DMS153 treated with DMSO at 0.1 percent for 48 hours (cell line): ENCODE data around the gene STX12.
"Not testable (repeated sequence)": the region's sequence is repeated elsewhere in the genome, so short reads cannot be mapped to it uniquely, and the experiment has no call there.

ENCODE experiments used
- DNase-seq: peaks from one replicate; lab custom pipeline; 2025; ENCODE audit not compliant: unreplicated experiment; lab: John Stamatoyannopoulos, UW

Gene STX12

DNA sequence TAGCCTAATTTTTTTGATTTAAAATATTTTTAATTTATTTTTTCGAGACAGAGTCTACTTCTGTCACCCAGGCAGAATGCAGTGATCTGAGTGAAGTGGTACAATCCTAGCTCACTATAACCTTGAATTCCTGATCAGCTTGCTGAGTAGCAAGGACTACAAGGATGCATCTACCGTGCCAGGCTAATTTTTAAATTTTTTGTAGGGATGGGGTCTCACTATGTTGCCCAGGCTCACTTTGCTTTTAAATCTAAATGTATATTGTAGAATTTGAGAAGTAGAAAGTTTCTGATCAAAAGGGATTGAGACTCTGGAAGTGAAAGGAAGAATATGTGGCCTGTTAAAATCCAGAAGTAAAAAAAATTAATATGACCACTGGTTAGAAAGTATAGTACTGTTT, 1.6 kb downstream of the STX12 start:
- no peak for DNase-seq

DNA sequence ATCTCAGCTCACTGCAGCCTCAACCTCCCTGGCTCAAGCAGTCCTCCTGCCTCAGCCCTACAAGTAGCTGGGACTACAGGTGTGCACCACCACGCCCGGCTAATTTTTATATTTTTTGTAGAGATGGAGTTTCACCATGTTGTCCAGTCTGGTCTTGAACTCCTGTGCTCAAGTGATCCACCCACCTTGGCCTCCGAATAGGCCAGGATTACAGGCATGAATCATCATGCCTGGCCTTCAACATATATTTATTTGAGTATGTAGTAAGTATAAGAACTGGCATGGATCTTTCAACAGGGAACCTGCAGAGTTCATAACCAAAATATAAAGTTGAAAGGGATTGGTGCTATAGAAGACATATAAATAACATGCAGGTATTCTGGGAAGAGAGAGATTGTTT, 2.3 kb downstream of the STX12 start:
- DNase-seq, result not testable (repeated sequence)

DNA sequence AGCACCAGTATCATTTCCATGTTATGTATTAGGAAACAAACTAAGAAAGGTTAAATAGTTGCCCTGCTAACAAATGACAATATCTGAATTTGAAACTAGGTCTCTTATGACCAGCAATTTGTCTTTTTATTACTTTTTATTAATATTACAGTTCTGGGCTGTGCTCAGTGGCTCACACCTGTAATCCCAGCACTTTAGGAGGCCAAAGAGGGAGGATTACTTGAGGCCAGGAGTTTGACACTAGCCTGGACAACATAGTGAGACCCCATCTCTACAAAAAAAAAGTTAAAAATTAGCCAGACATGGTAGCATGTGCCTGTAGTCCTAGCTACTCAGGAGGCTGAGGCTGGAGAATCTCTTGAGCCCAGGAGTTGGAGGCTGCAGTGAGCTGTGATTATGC, 3.3 kb downstream of the STX12 start:
- not testable (repeated sequence) for DNase-seq

DNA sequence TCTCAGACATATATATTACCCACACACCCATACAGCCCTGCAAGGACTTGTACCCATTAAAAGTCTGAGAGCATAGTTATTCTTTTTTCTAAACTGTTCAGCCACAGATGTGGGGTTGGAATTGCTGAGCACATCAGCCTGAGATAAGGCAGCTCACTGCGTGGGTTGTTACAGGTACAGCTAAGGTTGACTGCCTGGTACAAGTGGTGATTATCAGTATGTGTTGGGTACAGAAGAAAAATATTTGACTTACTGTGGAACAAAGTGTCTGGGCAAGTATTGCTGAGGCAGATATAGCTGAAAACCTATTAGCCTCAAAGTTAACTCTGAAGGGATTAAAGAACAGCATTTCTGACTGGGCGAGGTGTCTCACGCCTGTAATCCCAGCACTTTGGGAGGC, 5.0 kb downstream of the STX12 start:
- DNase-seq, result no peak

DNA sequence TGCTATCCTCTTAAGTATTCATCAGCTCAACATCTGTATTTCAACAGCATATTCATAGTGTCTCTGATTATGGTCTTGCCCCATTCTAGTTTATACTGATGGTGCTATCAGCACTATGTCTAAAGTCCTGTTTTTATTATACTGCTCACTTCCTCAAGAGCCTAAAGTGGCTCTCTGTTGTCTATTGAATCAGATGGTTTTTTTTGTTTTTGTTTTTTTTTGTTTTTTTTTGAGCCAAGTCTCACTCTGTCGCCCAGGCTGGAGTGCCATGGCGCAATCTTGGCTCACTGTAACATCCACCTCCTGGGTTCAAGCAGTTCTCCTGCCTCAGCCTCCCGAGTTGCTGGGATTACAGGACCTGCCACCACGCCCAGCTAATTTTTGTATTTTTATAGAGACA, 6.1 kb downstream of the STX12 start:
- no peak for DNase-seq

DNA sequence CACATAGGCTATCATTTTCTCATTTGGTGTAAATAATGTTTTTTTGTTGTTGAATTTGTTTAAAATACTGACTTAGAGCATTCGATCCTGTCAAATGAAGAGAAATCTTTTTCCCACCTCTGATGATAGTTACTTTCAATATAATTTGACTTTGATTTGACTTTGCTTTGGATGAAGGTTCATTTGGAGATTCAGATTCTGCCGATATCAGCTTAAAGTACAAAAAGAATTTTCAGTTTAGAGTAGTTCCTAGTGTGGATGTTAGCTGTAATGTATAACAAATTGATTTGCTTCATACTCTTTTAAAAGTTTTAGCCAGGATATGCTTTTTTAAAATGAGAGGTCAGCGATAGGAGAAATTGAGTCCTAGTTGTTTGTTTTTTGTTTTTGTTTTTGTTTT, 9.9 kb downstream of the STX12 start:
- no peak for DNase-seq

DNA sequence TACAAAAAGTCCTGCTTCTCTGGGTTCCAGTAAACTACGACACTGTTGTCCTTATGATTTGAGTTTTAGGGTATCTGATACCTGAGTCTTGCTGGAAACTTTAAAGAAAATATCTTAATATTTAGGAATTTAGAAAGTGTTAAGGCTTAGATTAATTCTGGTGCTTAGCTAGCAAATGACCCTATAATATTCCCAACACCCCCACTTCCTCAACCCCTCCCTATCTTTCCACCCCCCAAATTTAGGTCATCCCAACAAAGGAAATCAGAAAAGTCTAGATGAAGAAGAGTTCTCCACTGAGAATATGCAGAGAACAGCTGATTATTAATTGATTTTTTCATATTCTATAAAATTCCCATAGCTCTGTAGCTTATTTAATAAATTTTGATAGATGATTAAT, 11.7 kb downstream of the STX12 start:
- DNase-seq, result no peak

DNA sequence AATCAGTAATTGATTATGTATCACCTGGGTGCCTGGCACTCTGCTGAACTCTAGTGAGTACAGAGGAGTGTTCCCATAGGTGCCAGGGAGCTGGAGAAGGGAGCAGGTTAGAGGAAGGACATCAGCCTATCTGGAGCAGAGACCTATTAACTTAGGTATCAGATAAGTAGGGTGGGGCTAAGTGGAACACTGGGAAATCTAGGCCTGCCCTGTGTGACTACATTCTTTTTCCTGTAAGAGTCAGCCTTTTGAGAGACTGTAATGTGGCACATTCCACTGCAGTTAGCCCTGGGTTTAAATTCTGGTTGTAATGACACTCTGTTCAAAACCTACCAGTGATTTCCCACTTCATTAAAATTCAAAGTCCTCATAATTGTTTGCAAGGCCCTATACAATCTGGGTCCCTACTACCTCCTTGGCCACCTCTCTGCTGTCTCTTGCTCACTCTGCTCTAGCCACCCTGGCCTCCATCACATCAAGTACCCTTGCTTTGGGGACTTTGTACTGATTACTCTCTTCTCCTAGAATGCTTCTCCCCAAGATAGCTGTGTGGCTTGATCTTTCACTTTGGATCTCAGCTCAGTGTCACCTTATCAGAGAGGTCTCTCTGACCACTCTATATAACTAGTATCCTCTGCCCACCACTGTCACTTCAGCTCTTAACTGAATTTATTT, 12.9 kb downstream of the STX12 start:
- no peak for DNase-seq

DNA sequence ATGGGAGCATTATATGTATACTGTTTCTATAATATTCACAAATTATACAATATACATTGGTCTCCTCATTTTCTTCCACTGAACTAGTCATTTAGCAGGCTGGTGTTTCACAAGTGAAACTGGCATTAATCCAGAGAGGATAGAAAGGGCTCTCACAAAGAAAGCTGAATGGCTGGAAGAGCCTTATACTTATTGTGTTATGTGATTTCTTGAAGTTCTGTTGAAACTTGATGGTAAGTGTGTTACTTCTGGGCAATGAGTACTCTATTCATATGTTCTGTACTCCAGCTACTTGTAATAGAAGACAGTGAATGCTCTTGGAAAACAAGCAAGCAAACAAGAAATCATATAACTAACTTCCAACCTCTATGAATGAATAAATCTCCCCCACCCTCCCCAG, 14.9 kb downstream of the STX12 start:
- no peak for DNase-seq

DNA sequence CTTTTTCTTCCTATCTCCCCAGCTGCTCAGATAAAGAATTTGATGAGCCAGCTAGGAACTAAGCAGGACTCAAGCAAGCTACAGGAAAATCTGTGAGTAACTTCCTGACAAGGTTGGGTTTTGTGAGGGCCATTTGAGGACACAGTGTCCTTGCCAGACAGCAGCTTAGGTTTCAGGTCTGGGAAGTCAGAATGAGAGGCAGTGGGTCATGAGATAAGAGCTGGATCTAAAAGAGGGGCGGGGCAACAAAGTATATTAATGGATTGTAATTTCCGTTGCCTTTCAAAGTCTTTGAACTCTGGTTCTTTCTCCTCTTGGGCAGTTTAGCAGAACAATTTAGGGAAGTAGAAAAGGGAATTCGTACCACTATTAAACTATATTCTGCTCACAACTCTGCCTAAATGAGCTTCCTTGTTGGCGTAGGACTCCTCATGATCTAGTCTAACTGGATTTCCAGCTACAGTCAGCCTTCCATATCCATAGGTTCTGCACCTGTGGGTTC, 16.6 kb downstream of the STX12 start:
- DNase-seq, result no peak

DNA sequence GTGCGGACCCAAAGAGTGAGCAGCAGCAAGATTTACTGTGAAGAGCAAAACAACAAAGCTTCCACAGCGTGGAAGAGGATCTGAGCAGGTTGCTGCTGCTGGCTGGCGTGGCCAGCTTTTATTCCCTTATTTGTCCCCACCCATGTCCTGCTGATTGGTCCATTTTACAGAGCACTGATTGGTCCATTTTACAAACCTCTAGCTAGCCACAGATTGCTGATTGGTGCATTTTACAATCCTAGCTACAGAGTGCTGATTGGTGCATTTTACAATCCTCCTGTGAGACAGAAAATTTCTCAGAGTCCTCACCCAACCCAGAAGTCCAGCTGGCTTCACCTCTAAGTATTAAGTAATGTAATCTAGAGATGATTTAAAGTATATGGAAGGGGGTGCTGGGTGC, 17.3 kb downstream of the STX12 start:
- DNase-seq, result not testable (repeated sequence)

DNA sequence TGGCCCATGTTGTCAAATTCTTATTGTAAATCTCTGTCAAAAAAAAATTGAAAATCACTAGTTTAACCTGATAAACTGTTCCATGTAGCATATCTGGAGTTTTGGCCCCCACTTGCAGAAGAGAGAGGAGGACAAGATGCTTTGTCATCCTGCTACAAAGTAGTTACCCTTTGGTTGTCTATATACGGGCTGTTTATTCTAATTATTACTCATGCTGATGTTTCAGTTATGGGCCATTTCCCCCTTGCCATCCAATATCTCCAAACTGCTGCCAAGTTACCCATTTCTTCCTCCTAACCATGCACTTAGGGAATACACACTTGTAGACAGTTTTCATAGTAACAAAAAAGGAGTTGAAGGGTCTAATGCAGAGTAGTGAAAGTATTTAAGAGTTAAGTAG, 22.6 kb downstream of the STX12 start:
- DNase-seq, result no peak

DNA sequence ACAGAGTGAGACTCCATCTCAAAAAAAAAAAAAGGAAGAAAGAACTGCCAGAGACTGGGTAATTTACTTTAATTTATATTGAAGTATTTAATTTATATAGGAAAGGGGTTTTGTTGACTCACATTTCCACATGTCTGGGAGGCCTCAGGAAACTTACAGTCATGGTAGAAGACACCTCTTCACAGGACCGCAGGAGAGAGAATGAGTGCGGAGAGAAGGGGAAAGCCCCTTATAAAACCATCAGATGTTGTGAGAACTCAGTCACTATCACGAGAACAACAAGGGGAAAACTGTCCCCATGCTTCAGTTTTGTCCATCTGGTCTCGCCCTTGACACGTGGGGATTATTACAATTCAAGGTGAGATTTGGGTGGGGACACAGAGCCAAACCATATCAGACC, 31.8 kb downstream of the STX12 start:
- DNase-seq, result no peak

DNA sequence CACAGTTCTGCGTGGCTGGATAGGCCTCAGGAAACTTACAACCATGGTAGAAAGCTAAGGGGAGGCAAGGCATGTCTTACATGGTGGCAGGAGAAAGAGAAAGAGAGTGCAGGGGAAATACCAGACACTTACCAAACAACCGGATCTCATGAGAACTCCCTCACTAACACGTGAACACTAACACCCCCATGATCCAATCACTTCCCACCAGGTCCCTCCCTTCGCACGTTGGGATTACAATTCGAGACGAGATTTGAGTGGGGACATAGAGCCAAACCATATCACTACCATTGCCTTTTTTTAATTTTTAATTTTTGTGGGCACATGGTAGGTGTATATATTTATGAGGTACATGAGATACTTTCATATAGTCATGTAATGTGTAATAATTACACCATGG, 33.7 kb downstream of the STX12 start:
- no peak for DNase-seq

DNA sequence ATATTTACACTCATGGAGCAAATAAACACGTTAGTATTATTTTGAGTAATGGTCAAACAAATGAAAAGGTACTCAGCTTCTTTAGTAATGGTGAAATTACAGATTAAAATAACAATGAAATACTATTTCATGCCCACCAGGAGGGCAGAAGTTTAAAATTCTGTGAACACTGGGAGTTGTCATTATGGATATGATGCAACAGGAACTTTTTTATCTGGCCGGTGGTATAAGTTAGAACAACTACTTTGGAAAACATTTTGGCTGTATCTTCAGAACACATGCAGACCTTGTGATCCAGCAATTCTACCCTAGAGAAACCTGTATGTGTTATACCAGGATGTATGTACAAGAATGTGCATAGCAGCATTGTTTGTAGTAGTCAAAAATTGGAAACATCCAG, 34.4 kb downstream of the STX12 start:
- no peak for DNase-seq

DNA sequence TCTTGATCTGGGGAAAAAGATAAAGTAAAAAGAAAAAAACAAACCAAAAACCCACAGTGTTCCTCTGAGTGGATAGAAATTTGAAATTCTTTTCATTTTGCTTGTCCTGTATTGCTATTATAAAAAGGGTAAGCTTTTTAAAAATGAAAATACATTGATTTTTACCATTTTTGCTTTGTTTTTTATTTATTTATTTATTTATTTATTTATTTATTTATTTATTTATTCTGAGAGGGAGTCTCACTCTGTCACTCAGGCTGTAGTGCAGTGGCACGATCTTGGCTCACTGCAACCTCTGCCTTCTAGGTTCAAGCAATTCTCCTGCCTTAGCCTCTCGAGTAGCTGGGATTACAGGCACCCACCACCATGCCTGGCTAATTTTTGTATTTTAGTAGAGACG, 35.1 kb downstream of the STX12 start:
- not testable (repeated sequence) for DNase-seq

DNA sequence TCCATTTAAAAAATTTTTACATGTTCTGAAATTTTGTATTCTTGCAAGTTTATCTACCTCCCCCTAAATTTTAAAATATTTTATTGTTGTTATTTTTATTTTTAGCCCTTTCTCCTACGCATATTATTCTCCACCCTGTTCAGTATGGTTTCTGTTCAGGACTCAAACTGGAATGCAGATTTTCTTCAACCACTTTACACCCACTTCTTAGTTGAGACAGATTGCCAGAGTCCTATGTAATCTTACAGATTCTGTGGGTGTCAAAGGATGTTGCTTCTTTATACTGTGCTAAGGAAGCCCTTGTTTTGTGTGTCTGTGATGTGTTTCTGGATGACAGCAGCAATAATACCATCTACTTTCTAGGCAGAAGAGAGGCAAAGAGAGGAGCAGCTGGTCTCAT, 36.9 kb downstream of the STX12 start:
- DNase-seq, result no peak

DNA sequence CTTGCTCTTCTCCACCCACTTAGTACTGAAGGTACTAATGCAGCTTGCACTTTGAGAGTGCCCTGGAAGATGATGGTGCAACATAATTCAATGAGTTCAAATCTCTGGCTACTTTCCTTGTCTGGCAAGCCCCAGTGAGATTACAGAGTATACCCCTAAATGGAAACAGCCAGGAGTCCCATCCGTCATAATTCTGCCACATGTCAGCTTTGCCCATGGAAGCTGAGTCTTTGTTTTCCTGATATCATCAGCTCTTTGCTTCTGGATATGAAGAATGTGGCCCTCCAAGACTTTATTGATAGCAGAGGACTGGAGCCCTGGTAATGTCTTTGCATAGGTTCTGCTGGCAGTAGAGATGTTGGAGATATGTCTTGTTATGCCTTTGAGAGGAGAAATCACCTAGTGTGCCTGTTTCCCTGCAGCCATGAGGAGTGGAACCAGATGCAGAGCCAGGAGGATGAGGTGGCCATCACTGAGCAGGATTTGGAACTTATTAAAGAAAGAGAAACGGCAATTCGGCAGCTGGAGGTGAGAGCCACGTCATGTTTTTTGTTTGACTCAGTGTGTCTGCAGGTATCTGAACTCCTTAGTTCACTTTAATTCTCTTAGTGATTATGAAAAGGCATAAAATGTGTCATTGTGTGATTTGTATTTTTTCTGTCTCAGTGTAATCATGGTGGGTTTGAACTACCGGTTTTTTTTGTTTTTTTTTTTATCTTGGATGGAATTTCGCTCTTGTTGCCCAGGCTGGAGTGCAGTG, 38.9 kb downstream of the STX12 start:
- DNase-seq, result no peak

DNA sequence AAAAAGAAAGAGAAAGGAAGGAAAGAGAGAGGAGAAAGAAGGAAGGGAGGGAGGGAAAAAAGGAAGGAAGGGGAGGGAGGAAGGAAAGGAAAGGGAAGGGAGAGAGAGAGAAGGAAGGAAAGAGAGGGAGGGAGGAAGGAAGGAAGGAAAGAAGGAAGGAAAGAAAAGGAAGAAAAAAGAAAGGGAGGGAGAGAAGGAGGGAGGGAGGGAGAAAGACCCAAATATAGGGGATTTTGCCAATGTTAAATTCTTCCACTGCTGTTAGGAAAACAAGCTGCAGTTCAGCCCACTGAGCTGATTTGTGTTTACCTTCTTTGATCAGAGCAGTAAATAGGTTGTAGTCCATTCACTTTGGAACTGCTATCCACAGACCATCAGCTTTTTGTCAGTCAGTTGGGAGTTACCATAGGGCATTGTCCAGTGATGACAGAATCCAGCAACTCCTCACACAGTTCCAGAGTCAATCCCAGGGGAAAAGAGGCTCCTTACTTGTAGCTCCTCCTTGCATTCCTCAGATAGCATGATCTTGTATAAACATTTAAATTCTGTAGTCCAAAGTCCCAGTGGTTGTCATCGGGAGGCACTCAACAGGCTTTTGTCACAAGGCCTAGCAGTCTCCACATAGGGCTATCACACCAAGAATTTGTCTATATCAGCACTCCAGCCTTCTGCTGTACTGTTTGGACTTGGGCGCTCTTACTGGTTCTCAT, 44.1 kb downstream of the STX12 start:
- DNase-seq, result no peak

DNA sequence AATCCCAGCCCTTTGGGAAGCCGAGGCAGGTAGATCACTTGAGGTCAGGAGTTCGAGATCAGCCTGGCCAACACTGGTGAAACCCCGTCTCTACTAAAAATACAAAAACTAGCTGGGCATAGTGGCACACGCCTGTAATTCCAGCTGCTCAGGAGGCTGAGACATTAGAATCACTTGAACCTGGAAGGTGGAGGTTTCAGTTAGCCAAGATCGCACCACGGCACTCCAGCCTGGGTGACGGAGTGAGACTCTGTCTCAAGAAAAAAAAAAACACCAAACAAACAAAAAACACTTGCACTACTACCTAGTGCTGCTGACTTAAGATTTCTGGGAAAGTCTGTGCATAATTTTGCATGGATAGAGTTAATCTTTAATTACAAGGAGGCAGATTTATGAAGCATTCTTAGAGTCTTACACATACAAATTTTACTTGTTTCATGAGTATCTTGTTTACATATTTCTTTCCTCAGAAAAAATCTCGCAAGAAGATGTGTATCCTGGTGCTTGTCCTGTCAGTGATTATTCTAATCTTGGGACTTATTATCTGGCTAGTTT, 48.8 kb downstream of the STX12 start:
- no peak for DNase-seq

DNA sequence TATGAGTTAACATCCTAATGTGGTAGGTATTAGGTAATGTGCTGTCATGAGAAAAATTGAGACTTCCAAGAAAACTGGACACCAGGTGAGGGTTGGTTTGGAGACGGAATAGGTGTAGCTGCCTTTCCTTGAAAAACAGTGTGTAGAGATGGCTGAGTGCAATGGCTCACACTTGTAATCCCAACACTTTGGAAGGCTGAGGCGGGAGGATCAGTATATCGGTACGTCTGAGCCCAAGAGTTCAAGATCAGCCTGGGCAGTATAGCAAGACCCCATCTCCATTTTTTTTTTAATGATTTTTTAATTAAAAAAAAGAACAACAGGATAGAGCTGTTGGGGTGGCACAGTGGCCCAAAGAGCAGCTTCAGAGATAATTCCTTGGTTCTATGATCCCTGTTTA, 50.8 kb downstream of the STX12 start:
- no peak for DNase-seq

DNA sequence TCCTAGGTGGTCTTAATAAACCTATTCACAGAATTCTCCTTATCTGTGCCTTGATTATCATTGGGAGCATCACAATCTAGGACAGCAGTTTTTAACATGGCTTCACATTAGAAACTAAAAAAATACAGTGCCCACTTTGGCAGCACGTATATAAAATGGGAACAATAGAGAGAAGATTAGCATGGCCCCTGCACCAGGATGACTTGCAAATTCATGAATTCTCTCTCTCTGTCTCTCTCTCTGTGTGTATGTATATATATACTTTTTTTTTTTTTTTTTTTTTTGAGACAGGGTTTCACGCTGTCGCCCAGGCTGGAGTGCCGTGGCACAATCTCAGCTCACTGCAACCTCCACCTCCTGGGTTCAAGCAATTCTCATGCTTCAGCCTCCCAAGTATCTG, 51.4 kb downstream of the STX12 start:
- no peak for DNase-seq
